A673 (cell line): ENCODE measurements around the gene TOR1A. TPM values are rescaled to one million over a fixed set of nuclear protein-coding genes. Genes with fewer than 3 reads are reported as not detected.

Experiments
- BruUV-seq: library from RNA; stranded (reverse); fragments of 400-500 nt; replicated peaks from 2 replicates; lab custom pipeline; 2021; lab: Mats Ljungman, UMichigan
- CTCF ChIA-PET: fragments of 300-600 bp; sonication (Branson Sonifier 250); formaldehyde crosslinking; loops from one replicate; lab custom pipeline; 2022; ENCODE audit warnings: antibody characterized with exemption; lab: Charles Lee
- POLR2A ChIA-PET: fragments of 300-600 bp; sonication (Branson Sonifier 250); formaldehyde crosslinking; loops from one replicate; lab custom pipeline; 2022; ENCODE audit warnings: antibody characterized with exemption; ENCODE audit not compliant: low non-redundant PET; lab: Charles Lee
- DNase-seq: peaks from one replicate; pipeline ENCODE4 v3.0.0-alpha.2; 2015; ENCODE audit warnings: low spot score
- H3K27ac ChIP-seq: fragments of 200-600 bp; sonication (generic); 2 replicates; pipeline ENCODE4 v1.5.1; 2016; ENCODE audit warnings: mixed run types, low read depth, mild to moderate bottlenecking, mixed read lengths, antibody characterized with exemption, low read length; ENCODE audit not compliant: poor library complexity, severe bottlenecking
- H3K27me3 ChIP-seq: fragments of 200-600 bp; sonication (generic); replicated peaks from 2 replicates; pipeline ENCODE4 v1.6.1; 2017; ENCODE audit warnings: mixed run types, low read depth, mild to moderate bottlenecking, mixed read lengths, antibody characterized with exemption, low read length; ENCODE audit not compliant: insufficient read depth, poor library complexity
- H3K36me3 ChIP-seq: fragments of 200-600 bp; sonication (generic); 2 replicates; pipeline ENCODE4 v1.6.1; 2016; ENCODE audit warnings: mixed run types, mild to moderate bottlenecking, mixed read lengths, antibody characterized with exemption, low read length; ENCODE audit not compliant: insufficient read depth, poor library complexity, severe bottlenecking
- H3K4me1 ChIP-seq: fragments of 200-600 bp; sonication (generic); 2 replicates; pipeline ENCODE4 v1.6.1; 2017; ENCODE audit warnings: mixed run types, mild to moderate bottlenecking, mixed read lengths, antibody characterized with exemption, low read length; ENCODE audit not compliant: insufficient read depth, poor library complexity, severe bottlenecking
- H3K4me3 ChIP-seq: fragments of 200-600 bp; sonication (generic); 2 replicates; pipeline ENCODE4 v1.5.1; 2016; ENCODE audit warnings: low read depth, mixed run types, mild to moderate bottlenecking, mixed read lengths, low read length; ENCODE audit not compliant: poor library complexity, severe bottlenecking
- H3K9me3 ChIP-seq: fragments of 200-600 bp; sonication (generic); 2 replicates; pipeline ENCODE4 v1.6.1; 2016; ENCODE audit warnings: mixed run types, low read depth, mild to moderate bottlenecking, mixed read lengths, antibody characterized with exemption, low read length; ENCODE audit not compliant: poor library complexity, severe bottlenecking
- CTCF ChIP-seq: fragments of 300-800, 200-600 bp; sonication (generic); conservative IDR thresholded peaks from 2 replicates; pipeline ENCODE4 v1.5.1; 2017; ENCODE audit warnings: low read depth, mild to moderate bottlenecking, antibody characterized with exemption, low read length, moderate library complexity, mixed read lengths
- EZH2 ChIP-seq: fragments of 200-600 bp; sonication (generic); IDR thresholded peaks from 2 replicates; pipeline ENCODE4 v1.6.1; 2017; ENCODE audit warnings: borderline replicate concordance, low read depth, mild to moderate bottlenecking, mixed read lengths, antibody characterized with exemption, low read length; ENCODE audit not compliant: poor library complexity, severe bottlenecking
- intact Hi-C: fragments of 100-400 bp; cut with micrococcal nuclease; formaldehyde crosslinking; loops from one replicate; pipeline ENCODE4 v1.10.0; 2022; ENCODE audit not compliant: unreplicated experiment
- total RNA-seq: library from RNA; stranded (reverse); gene quantifications from 2 replicates; pipeline ENCODE4 v1.2.3, GENCODE V29; 2021

Gene TOR1A
- total RNA-seq, 1 experiment from 2014 or later: 46.3 TPM

GRCh38 chr9:129869585-129870501 is 45.9 kb upstream of the TOR1A start:
- Histone ChIP-seq H3K27me3 (no peaks in the 10 kb centered on the region), H3K27ac (no peak overlapping the region), H3K36me3 (no peaks in the 10 kb centered on the region), H3K9me3 (no peaks in the 10 kb centered on the region), H3K4me1 (peaks cover 4% of the 10 kb centered on the region), H3K4me3 (no peak overlapping the region)
- intact Hi-C loops: no loop called here
- TF ChIP-seq EZH2: no peak
- TF ChIP-seq CTCF: no peak
- BruUV-seq: no TSS peak
- ChIA-PET POLR2A (no interaction called here), CTCF (no interaction called here)
- DNase-seq: no peak

- DNase-seq: no peak
- H3K27me3 ChIP-seq: no peaks in the 10 kb centered on the region
- no peak overlapping the region for H3K4me3 ChIP-seq
- ChIA-PET POLR2A (no interaction called here), CTCF (no interaction called here)
- no TSS peak for BruUV-seq
- no peaks in the 10 kb centered on the region for H3K9me3 ChIP-seq
- no peaks in the 10 kb centered on the region for H3K36me3 ChIP-seq
- H3K27ac ChIP-seq: no peak overlapping the region
- TF ChIP-seq CTCF (no peak), EZH2 (no peak)
- peaks cover 5% of the 10 kb centered on the region for H3K4me1 ChIP-seq
- intact Hi-C loops: no loop called here
Measured at GRCh38 chr9:129868872-129869486, 45.0 kb upstream of the TOR1A start.

- H3K27me3 ChIP-seq: no peaks in the 10 kb centered on the region
- no peaks in the 10 kb centered on the region for H3K36me3 ChIP-seq
- CTCF ChIA-PET: no interaction called here
- intact Hi-C loops: no loop called here
- H3K9me3 ChIP-seq: no peaks in the 10 kb centered on the region
- no peak overlapping the region for H3K27ac ChIP-seq
- H3K4me3 ChIP-seq: no peak overlapping the region
- TF ChIP-seq EZH2 (no peak), CTCF (no peak)
- no peak for DNase-seq
- H3K4me1 ChIP-seq: peaks cover 9% of the 10 kb centered on the region
- BruUV-seq: no TSS peak
- POLR2A ChIA-PET: no interaction called here
Measured at GRCh38 chr9:129868023-129868871, 44.3 kb upstream of the TOR1A start.
